ENCODE results near the gene LRRIQ1. TPM values are rescaled to one million over a fixed set of nuclear protein-coding genes. Genes with fewer than 3 reads are reported as not detected.

The LRRIQ1 gene
- total and polyA plus RNA-seq, 2 of the 8 experiments (the other 6 are each of a cell fraction or from before 2014, with no cell fraction given), result 0.24 to 0.76 TPM

DNA sequence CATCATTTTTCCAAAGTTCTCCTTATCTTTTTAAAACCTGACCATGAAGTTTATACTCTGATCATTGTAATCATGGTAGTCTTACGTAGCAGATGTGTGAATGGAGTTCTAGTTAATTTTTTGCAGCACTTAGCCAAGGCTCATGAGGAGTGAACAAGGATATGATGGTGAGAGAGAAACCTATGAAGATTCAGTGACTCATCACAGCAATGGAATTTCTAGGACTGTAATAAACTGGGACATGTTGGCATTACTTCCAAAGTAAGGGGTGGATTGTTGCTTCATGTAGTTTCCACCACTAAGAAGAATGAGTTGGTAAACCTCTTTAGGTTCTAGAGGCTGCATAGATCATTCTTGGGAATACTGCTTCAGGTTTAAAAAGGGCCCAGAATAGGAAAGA, 102.7 kb downstream of the LRRIQ1 start:
- no peak overlapping the region for H3K27ac ChIP-seq (ENCODE audit: low read depth, low read length)
- no peak for TF ChIP-seq EGR1 (IDR thresholded peaks at IDR 0.05; ENCODE audit: borderline replicate concordance, low read depth, low read length)
- no peak for TF ChIP-seq CREB1 (IDR thresholded peaks at IDR 0.05)
- no peak for TF ChIP-seq CHD1 (IDR thresholded peaks at IDR 0.05; ENCODE audit: low read depth, low read length)
- no peak for TF ChIP-seq TAF7 (optimal IDR thresholded peaks at IDR 0.05; ENCODE audit: borderline replicate concordance, low read depth, low read length)
- no peak for TF ChIP-seq CTBP2 (IDR thresholded peaks at IDR 0.05; ENCODE audit: borderline replicate concordance, insufficient read depth, insufficient read length, low read length)
- H3K27me3 ChIP-seq (replicated peaks in 1 of 4; ENCODE audit: control insufficient read depth in 3 of 4, extremely low read depth in 1 of 4, insufficient read depth in 3 of 4, low read length in 3 of 4), result no peaks in the 10 kb centered on the region
- no peaks in the 10 kb centered on the region for H3K4me1 ChIP-seq (replicated peaks in 1 of 4; ENCODE audit: control insufficient read depth in 3 of 4, insufficient read depth in 4 of 4, low read length in 3 of 4)
- no peak for FAIRE-seq
- H3K36me3 ChIP-seq (ENCODE audit: control insufficient read depth in 2 of 4, insufficient read depth in 4 of 4, low read length in 3 of 4), result no peaks in the 10 kb centered on the region
- H3K14ac ChIP-seq (ENCODE audit: insufficient read length), result no peak overlapping the region
- ChIA-PET CTCF (ENCODE audit: partially characterized antibody) (interaction anchor here (0.6 kb wide), 1 partner anchor 330 kb away, joined by 3 read pairs; no protein-coding TSS in a partner anchor), POLR2A (ENCODE audit: partially characterized antibody) (no interaction called here)
- H4K20me1 ChIP-seq (replicated peaks in 1 of 2; ENCODE audit: control insufficient read depth in 1 of 2, insufficient read depth in 2 of 2, low read length in 2 of 2), result no peaks in the 10 kb centered on the region
- no peak overlapping the region for H3K9ac ChIP-seq (replicated peaks in 1 of 4; ENCODE audit: extremely low read depth in 1 of 4, low read depth in 3 of 4, low read length in 3 of 4)
- no peak overlapping the region for H3K4me2 ChIP-seq (ENCODE audit: insufficient read depth in 1 of 2, low read depth in 2 of 2, low read length in 2 of 2)
- H3K79me2 ChIP-seq (ENCODE audit: control insufficient read depth in 1 of 2, insufficient read depth in 2 of 2, low read length in 2 of 2), result no peaks in the 10 kb centered on the region
- H4K91ac ChIP-seq (replicated peaks; ENCODE audit: insufficient read length, low read length), result no peak overlapping the region
- 91% methylated on average over 1 of the region's 1 CpG; no CpG with 5 or more reads in 1 of the 2 experiments for WGBS, 2 experiments (ENCODE audit: extremely low coverage in 1 of 2, insufficient coverage in 1 of 2, insufficient read length in 1 of 2, insufficient replicate concordance in 2 of 2, low coverage in 1 of 2, low lambda C conversion rate in 2 of 2, missing lambda C conversion rate in 1 of 2)
- no peak overlapping the region for H2BK20ac ChIP-seq (ENCODE audit: low read length)
- H4K8ac ChIP-seq (ENCODE audit: extremely low read depth, insufficient read depth, low read length), result no peak overlapping the region
- no peak overlapping the region for H2BK12ac ChIP-seq (ENCODE audit: low read depth, low read length)
- no peaks in the 10 kb centered on the region for H3K23me2 ChIP-seq (ENCODE audit: low read depth, low read length)
- no peaks in the 10 kb centered on the region for H3K79me1 ChIP-seq (ENCODE audit: low read depth, low read length)
- H3K18ac ChIP-seq (ENCODE audit: extremely low read depth, low read length), result no peak overlapping the region
- H2AFZ ChIP-seq (ENCODE audit: low read length), result no peak overlapping the region
- no peak overlapping the region for H3K4ac ChIP-seq (replicated peaks; ENCODE audit: insufficient read length, low read depth, low read length)
- no peak overlapping the region for H4K5ac ChIP-seq (ENCODE audit: insufficient read length, low read depth, low read length)
- H3K23ac ChIP-seq (ENCODE audit: insufficient read length), result no peak overlapping the region
- no peak for DNase-seq (ENCODE audit: low read depth in 1 of 2, low spot score in 2 of 2)
- H3K4me3 ChIP-seq (ENCODE audit: extremely low read depth in 1 of 4, insufficient read depth in 2 of 4, low read depth in 3 of 4, low read length in 4 of 4), result no peak overlapping the region
- H3K56ac ChIP-seq (replicated peaks; ENCODE audit: insufficient read length, low read depth, low read length), result no peak overlapping the region
- H3K9me3 ChIP-seq (ENCODE audit: insufficient read depth in 2 of 2, low read depth in 1 of 2, low read length in 1 of 2), result no peaks in the 10 kb centered on the region
- no peak overlapping the region for H2BK15ac ChIP-seq (ENCODE audit: low read length)
- H2BK120ac ChIP-seq (replicated peaks; ENCODE audit: low read depth, low read length), result no peak overlapping the region
- H2AK5ac ChIP-seq (ENCODE audit: low read depth, low read length), result no peak overlapping the region
- H2BK5ac ChIP-seq (ENCODE audit: low read depth, low read length), result no peak overlapping the region

Measured in H1 (cell line).